ENCODE measurements around the gene H3-3A.

GRCh38 chr1:226062558-226063223 lies at the start of gene H3-3A:
- TF ChIP-seq CTCF (conservative IDR thresholded peaks at IDR 0.05), result peak; percentile 14; the same call in 1 of the 2 replicates
- no peak for TF ChIP-seq ZFX (IDR thresholded peaks at IDR 0.05)

All from C4-2B (cell line).